GM12878 (cell line): ENCODE data around the gene RANGAP1. TPM values are rescaled to one million over a fixed set of nuclear protein-coding genes. Genes with fewer than 3 reads are reported as not detected.

Source experiments
- ATAC-seq: fragments of 200-7000 bp; cut with Tn5 transposase; 3 replicates; pipeline ENCODE4 v1.9.1; 2020; ENCODE audit warnings: mild to moderate bottlenecking, moderate library complexity
- BruUV-seq: library from RNA; stranded (reverse); fragments of 400-500 nt; replicated peaks from 2 replicates; lab custom pipeline; 2021; lab: Mats Ljungman, UMichigan
- CTCF ChIA-PET: fragments of 300-600 bp; sonication (Branson Sonifier 250); formaldehyde crosslinking; extraction: SDS; loops from one replicate; lab custom pipeline; 2021; ENCODE audit warnings: inconsistent platforms; lab: Yijun Ruan, JAX
- POLR2A ChIA-PET: fragments of 350-600 bp; formaldehyde crosslinking; extraction: SDS; loops from one replicate; lab custom pipeline; 2021; ENCODE audit warnings: inconsistent platforms; lab: Charles Lee
- RAD21 ChIA-PET: fragments of 300-600 bp; sonication (Branson Sonifier 250); formaldehyde crosslinking; loops from one replicate; lab custom pipeline; 2023; ENCODE audit warnings: antibody characterized with exemption; ENCODE audit not compliant: unreplicated experiment; lab: Charles Lee
- SMC1A ChIA-PET: fragments of 300-600 bp; sonication (Branson Sonifier 250); formaldehyde crosslinking; loops from one replicate; lab custom pipeline; 2023; ENCODE audit not compliant: unreplicated experiment, uncharacterized antibody; lab: Charles Lee
- DNase-seq: peaks from one replicate; pipeline ENCODE4 v3.0.0-alpha.2; 2011; ENCODE audit warnings: low read depth, low spot score
- FAIRE-seq: peaks from 3 replicates; lab custom pipeline; 2011; peaks lifted over from hg19 to GRCh38; lab: Jason Lieb, UNC
- H2AFZ ChIP-seq: 2 replicates; pipeline ENCODE4 v1.6.0; 2011; ENCODE audit warnings: low read depth, low read length, control low read depth; ENCODE audit not compliant: control insufficient read depth
- H3K27ac ChIP-seq: 2 replicates; pipeline ENCODE4 v1.5.1; 2011; ENCODE audit warnings: control low read depth; ENCODE audit not compliant: control insufficient read depth, insufficient read depth
- H3K27me3 ChIP-seq, 2 experiments: replicated peaks in 1 of 2; 2 replicates each; pipeline versions ENCODE4 v1.6.0 to v1.6.1; 2011; ENCODE audit warnings: low read length in 1 of 2; ENCODE audit not compliant: control insufficient read depth in 2 of 2, insufficient read depth in 2 of 2
- H3K36me3 ChIP-seq, 2 experiments: 2 replicates each; pipeline ENCODE4 v1.5.1; 2011; ENCODE audit warnings: low read length in 1 of 2; ENCODE audit not compliant: control insufficient read depth in 2 of 2, insufficient read depth in 2 of 2
- H3K4me1 ChIP-seq: 2 replicates; pipeline ENCODE4 v1.6.1; 2011; ENCODE audit warnings: mild to moderate bottlenecking, low read length, moderate library complexity, mixed read lengths; ENCODE audit not compliant: control insufficient read depth, insufficient read depth
- H3K4me2 ChIP-seq: 2 replicates; pipeline ENCODE4 v1.6.0; 2011; ENCODE audit warnings: control low read depth; ENCODE audit not compliant: control insufficient read depth, insufficient read depth
- H3K4me3 ChIP-seq: fragments of 200-600 bp; sonication (generic); 2 replicates; pipeline ENCODE4 v1.5.1; 2016
- H3K79me2 ChIP-seq: 2 replicates; pipeline ENCODE4 v1.6.0; 2011; ENCODE audit warnings: low read length; ENCODE audit not compliant: control insufficient read depth, insufficient read depth
- H3K9ac ChIP-seq: 2 replicates; pipeline ENCODE4 v1.8.0; 2011; ENCODE audit warnings: low read length, control low read depth, mixed read lengths; ENCODE audit not compliant: control insufficient read depth, insufficient read depth
- H3K9me3 ChIP-seq: replicated peaks from 3 replicates; pipeline ENCODE4 v1.5.1; 2011; ENCODE audit warnings: mild to moderate bottlenecking, low read length; ENCODE audit not compliant: control insufficient read depth, insufficient read depth
- H4K20me1 ChIP-seq: 2 replicates; pipeline ENCODE4 v1.6.0; 2011; ENCODE audit not compliant: control insufficient read depth, insufficient read depth
- ATF2 ChIP-seq: IDR thresholded peaks from 2 replicates; pipeline ENCODE4 v1.6.1; 2012; ENCODE audit warnings: low read length, inconsistent platforms
- FOXK2 ChIP-seq: fragments of 450-650 bp; IDR thresholded peaks from 2 replicates; pipeline ENCODE4 v1.6.1; 2017; ENCODE audit warnings: mild to moderate bottlenecking, moderate library complexity
- IRF5 ChIP-seq: fragments of 450-650 bp; IDR thresholded peaks from 2 replicates; pipeline ENCODE4 v1.6.1; 2017; ENCODE audit warnings: borderline replicate concordance
- MTA3 ChIP-seq: IDR thresholded peaks from 2 replicates; pipeline ENCODE4 v1.6.1; 2012; ENCODE audit warnings: low read length, inconsistent platforms, borderline replicate concordance
- PKNOX1 ChIP-seq: fragments of 450-650 bp; IDR thresholded peaks from 2 replicates; pipeline ENCODE4 v1.6.1; 2016; ENCODE audit warnings: mild to moderate bottlenecking
- POLR2AphosphoS2 ChIP-seq: IDR thresholded peaks from 2 replicates; pipeline ENCODE4 v1.6.1; 2011; ENCODE audit warnings: low read depth, mild to moderate bottlenecking, low read length, improper control_type of control experiment, moderate library complexity
- POLR2AphosphoS5 ChIP-seq: IDR thresholded peaks from 2 replicates; pipeline ENCODE4 v1.6.1; 2011; ENCODE audit warnings: mild to moderate bottlenecking, low read length, inconsistent platforms
- RELA ChIP-seq: fragments of 450-650 bp; IDR thresholded peaks from 2 replicates; pipeline ENCODE4 v1.8.0; 2014; ENCODE audit warnings: borderline replicate concordance; ENCODE audit not compliant: partially characterized antibody
- RELB ChIP-seq: fragments of 450-650 bp; IDR thresholded peaks from 2 replicates; pipeline ENCODE4 v1.6.1; 2017; ENCODE audit warnings: low read depth, mild to moderate bottlenecking, moderate library complexity
- REST ChIP-seq: IDR thresholded peaks from 2 replicates; pipeline ENCODE4 v1.6.1; 2012; ENCODE audit warnings: mild to moderate bottlenecking, low read depth, low read length
- ZNF24 ChIP-seq: fragments of 450-650 bp; IDR thresholded peaks from 2 replicates; pipeline ENCODE4 v1.6.1; 2017; ENCODE audit warnings: antibody characterized with exemption, mild to moderate bottlenecking
- WGBS: methylation state at CpG from one replicate; pipeline ENCODE4 v1.1.6; 2016; ENCODE audit warnings: low lambda C conversion rate; ENCODE audit not compliant: insufficient replicate concordance, insufficient coverage; ENCODE audit errors: missing lambda C conversion rate; 5-methylcytosine and 5-hydroxymethylcytosine counted together
- in situ Hi-C: fragments of 300-500 bp; cut with MboI; formaldehyde crosslinking; loops from 9 replicates; pipeline ENCODE4 v1.14.3; 2018; ENCODE audit warnings: mixed read lengths
- intact Hi-C: fragments of 100-400 bp; cut with micrococcal nuclease; formaldehyde crosslinking; loops from one replicate; pipeline ENCODE4 v1.14.2; 2022; ENCODE audit not compliant: unreplicated experiment
- polyA plus RNA-seq, 11 experiments: library from polyadenylated mRNA; depleted of rRNA in 4 of 11; unstranded in 6 of 11; stranded (reverse) in 5 of 11; fragments of >200 nt; fragmentation: Nextera tagmentation in 4 of 11; fragmentation: Illumina TruSeq in 1 of 11; extraction: Ambion mirVana in 4 of 11; extraction: Trizol in 1 of 11; gene quantifications; 1 replicate in 1 of 11; 2 replicates in 10 of 11; pipeline versions ENCODE4 v1.2.1 to v1.2.3, GENCODE V29; 2011 to 2016; ENCODE audit warnings: inconsistent platforms in 2 of 11, missing spikeins in 2 of 11, low read depth in 1 of 11
- total RNA-seq, 4 experiments: library from RNA; depleted of rRNA in 3 of 4; stranded (reverse); fragments of >200 nt in 3 of 4; fragmentation: Illumina TruSeq in 1 of 4; extraction: Trizol in 1 of 4; gene quantifications; 2 replicates each; pipeline versions ENCODE4 v1.2.1 to v1.2.3, GENCODE V29; 2013 to 2021

The RANGAP1 gene
- total and polyA plus RNA-seq, 10 of the 15 experiments (the other 5 are each of a cell fraction or from before 2014, with no cell fraction given) = 2.5 to 109 (median 60.2) TPM

GRCh38 chr22:41290262-41291221 lies 4.6 kb upstream of the RANGAP1 start (continued):
- TF ChIP-seq RELB (no peak), RELA (no peak)

GRCh38 chr22:41289671-41290070 lies 3.7 kb upstream of the RANGAP1 start:
- intact Hi-C loops = no loop called here
- no peak overlapping the region for H3K4me3 ChIP-seq
- ATAC-seq (no peak), FAIRE-seq (no peak), DNase-seq (no peak)
- SMC1A ChIA-PET = interaction anchor here (0.6 to 1.3 kb wide), 2 partner anchors 12 to 76 kb away, joined by 3 read pairs; partner anchors contain the start of gene ZC3H7B
- POLR2A ChIA-PET = interaction anchor here (0.6 to 2.4 kb wide), 2 partner anchors 12 to 337 kb away, joined by 3 to 6 read pairs; partner anchors contain the start of gene ZC3H7B
- H3K79me2 ChIP-seq = peaks cover 13% of the 10 kb centered on the region
- H3K27ac ChIP-seq = no peak overlapping the region
- H3K9me3 ChIP-seq = no peaks in the 10 kb centered on the region
- no peaks in the 10 kb centered on the region for H3K27me3 ChIP-seq
- no peaks in the 10 kb centered on the region for H3K36me3 ChIP-seq
- 29% methylated on average over 1 of the region's 1 CpG for WGBS
- no peak overlapping the region for H2AFZ ChIP-seq
- H3K9ac ChIP-seq = no peak overlapping the region
- CTCF ChIA-PET = interaction anchor here (1.2 to 1.5 kb wide), 2 partner anchors 12 to 13 kb away, joined by 3 read pairs; partner anchors contain the start of gene ZC3H7B
- no peak overlapping the region for H3K4me2 ChIP-seq
- no peaks in the 10 kb centered on the region for H4K20me1 ChIP-seq
- RAD21 ChIA-PET = no interaction called here
- H3K4me1 ChIP-seq = peaks cover 7% of the 10 kb centered on the region
- in situ Hi-C loops = no loop called here
- BruUV-seq = no TSS peak
- TF ChIP-seq MTA3 (no peak), ZNF24 (no peak), POLR2AphosphoS5 (no peak), POLR2AphosphoS2 (no peak), FOXK2 (no peak), PKNOX1 (no peak), IRF5 (no peak), ATF2 (no peak), REST (no peak)
